Neutrophil (primary cell): ENCODE data around the gene PANK3.
"Not testable (repeated sequence)": the region's sequence is repeated elsewhere in the genome, so short reads cannot be mapped to it uniquely, and the experiment has no call there.

Source experiments
- H3K27ac ChIP-seq: fragments of 200-600 bp; sonication (generic); 2 replicates; pipeline ENCODE4 v1.5.1; 2016; ENCODE audit warnings: mild to moderate bottlenecking, moderate library complexity
- H3K27me3 ChIP-seq: fragments of 200-600 bp; sonication (generic); 2 replicates; pipeline ENCODE4 v1.6.0; 2016; ENCODE audit warnings: mild to moderate bottlenecking
- H3K36me3 ChIP-seq: fragments of 200-600 bp; sonication (generic); 2 replicates; pipeline ENCODE4 v1.5.1; 2017
- H3K4me1 ChIP-seq, 2 experiments: fragments of 200-600 bp in 1 of 2; sonication (generic) in 1 of 2; 1 replicate in 1 of 2; 2 replicates in 1 of 2; pipeline versions ENCODE4 v1.5.1 to v1.6.1; 2013 to 2016; ENCODE audit warnings: low read depth in 1 of 2, low read length in 1 of 2, mild to moderate bottlenecking in 1 of 2, moderate library complexity in 1 of 2; ENCODE audit not compliant: control insufficient read depth in 1 of 2, insufficient read depth in 1 of 2
- H3K4me3 ChIP-seq, 2 experiments: fragments of 200-600 bp in 1 of 2; sonication (generic) in 1 of 2; 1 replicate in 1 of 2; 2 replicates in 1 of 2; pipeline ENCODE4 v1.5.1; 2013 to 2016; ENCODE audit warnings: low read depth in 1 of 2, low read length in 1 of 2, mild to moderate bottlenecking in 1 of 2, moderate library complexity in 1 of 2
- H3K9me3 ChIP-seq: fragments of 200-600 bp; sonication (generic); 2 replicates; pipeline ENCODE4 v1.5.1; 2016
- TF ChIP-seq, protein P1 (sequence below): fragments of 200-600 bp; sonication (generic); IDR thresholded peaks from 2 replicates; pipeline ENCODE4 v1.5.1; 2016; ENCODE audit warnings: antibody characterized with exemption

The PANK3 gene

DNA sequence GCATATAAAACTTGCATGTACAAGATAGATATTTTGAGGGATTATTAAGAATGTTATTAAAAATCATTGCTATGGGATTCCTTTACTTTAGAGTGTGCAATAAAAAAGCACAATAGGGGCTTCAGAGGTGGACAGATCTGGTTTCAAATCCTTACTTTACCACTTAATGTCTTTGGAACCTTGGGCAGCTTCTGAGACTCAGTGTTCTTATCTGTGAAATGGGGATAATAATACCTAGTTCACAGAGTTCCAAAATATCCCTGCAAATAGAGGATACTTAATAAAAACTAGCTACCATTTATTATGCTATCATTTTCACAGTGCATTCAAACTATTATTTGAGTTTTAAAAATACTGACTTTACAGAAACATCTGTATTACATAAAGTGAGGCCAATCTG lies 23.3 kb upstream of the PANK3 start:
- Histone ChIP-seq H3K36me3 (no peaks in the 10 kb centered on the region), H3K27me3 (no peaks in the 10 kb centered on the region), H3K27ac (no peak overlapping the region), H3K4me1 (no peaks in the 10 kb centered on the region), H3K4me3 (no peak overlapping the region), H3K9me3 (no peaks in the 10 kb centered on the region)
- TF ChIP-seq, protein P1, sequence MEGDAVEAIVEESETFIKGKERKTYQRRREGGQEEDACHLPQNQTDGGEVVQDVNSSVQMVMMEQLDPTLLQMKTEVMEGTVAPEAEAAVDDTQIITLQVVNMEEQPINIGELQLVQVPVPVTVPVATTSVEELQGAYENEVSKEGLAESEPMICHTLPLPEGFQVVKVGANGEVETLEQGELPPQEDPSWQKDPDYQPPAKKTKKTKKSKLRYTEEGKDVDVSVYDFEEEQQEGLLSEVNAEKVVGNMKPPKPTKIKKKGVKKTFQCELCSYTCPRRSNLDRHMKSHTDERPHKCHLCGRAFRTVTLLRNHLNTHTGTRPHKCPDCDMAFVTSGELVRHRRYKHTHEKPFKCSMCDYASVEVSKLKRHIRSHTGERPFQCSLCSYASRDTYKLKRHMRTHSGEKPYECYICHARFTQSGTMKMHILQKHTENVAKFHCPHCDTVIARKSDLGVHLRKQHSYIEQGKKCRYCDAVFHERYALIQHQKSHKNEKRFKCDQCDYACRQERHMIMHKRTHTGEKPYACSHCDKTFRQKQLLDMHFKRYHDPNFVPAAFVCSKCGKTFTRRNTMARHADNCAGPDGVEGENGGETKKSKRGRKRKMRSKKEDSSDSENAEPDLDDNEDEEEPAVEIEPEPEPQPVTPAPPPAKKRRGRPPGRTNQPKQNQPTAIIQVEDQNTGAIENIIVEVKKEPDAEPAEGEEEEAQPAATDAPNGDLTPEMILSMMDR = no peak

DNA sequence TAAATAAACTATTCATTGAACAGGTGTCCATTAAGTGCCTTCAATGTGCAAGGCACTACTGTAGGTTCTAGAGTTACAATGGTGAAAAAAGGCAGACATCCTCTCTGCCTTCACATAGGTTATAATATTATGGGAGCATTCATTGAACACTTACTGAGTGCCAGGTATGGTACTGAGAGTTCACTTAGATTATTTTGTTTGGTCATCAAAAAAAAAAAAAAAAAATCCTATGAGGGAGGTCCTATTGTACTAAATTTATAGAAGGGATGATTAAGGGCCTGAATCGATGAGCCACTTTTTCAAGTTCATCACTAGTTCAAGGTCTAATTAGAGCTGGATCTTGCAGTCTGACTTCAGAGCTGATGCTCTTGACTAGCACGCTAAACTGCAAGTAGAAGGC lies 22.8 kb upstream of the PANK3 start:
- no peaks in the 10 kb centered on the region for H3K27me3 ChIP-seq
- no peaks in the 10 kb centered on the region for H3K4me1 ChIP-seq
- H3K27ac ChIP-seq = no peak overlapping the region
- no peaks in the 10 kb centered on the region for H3K36me3 ChIP-seq
- H3K4me3 ChIP-seq = no peak overlapping the region
- H3K9me3 ChIP-seq = no peaks in the 10 kb centered on the region
- TF ChIP-seq, protein P1 = no peak

DNA sequence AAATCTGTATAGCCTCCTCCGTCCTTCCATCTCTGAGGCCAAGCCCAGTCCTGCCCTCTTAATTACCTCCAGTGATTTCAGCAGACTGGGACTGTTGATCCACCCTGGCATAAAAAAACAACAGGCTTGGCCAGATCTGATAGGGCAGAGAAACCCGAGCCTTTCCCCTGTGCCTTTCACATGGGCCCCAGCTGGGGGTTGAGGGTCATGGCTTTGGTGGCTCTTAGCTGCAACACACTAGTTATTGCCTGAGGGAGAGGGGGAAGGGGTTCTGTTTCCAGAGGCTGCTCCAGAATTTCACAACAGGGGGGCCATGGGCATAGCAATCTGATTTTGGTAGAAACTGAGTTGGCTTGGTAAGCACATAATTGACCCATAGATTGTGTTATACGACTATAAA lies 21.2 kb upstream of the PANK3 start:
- Histone ChIP-seq H3K36me3 (no peaks in the 10 kb centered on the region), H3K9me3 (no peaks in the 10 kb centered on the region), H3K4me1 (no peaks in the 10 kb centered on the region), H3K27me3 (peaks cover 5% of the 10 kb centered on the region), H3K27ac (no peak overlapping the region), H3K4me3 (no peak overlapping the region)
- TF ChIP-seq, protein P1 = no peak

DNA sequence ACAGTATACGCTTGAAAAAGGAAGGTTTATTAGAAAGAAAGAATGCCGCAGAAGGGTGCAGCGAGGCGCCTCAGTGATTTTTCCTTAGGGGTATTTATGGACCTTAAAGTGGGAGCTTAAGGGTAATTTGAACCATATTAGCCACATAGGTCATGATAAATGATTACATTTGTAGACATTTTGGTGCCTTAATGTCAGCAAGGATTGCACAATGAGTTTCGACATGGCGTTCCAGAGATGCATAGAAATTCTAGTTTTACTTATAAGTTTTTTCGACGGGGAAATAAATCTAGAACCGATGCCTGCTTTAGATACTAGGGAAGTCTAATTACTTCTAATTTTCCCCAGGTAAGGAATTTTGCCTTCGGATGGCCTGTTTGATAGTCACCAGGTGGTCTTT lies 20.7 kb upstream of the PANK3 start:
- H3K27me3 ChIP-seq = peaks cover 5% of the 10 kb centered on the region
- no peaks in the 10 kb centered on the region for H3K9me3 ChIP-seq
- H3K4me1 ChIP-seq = no peaks in the 10 kb centered on the region
- H3K4me3 ChIP-seq = no peak overlapping the region
- no peak overlapping the region for H3K27ac ChIP-seq
- TF ChIP-seq, protein P1 = no peak
- H3K36me3 ChIP-seq = no peaks in the 10 kb centered on the region

DNA sequence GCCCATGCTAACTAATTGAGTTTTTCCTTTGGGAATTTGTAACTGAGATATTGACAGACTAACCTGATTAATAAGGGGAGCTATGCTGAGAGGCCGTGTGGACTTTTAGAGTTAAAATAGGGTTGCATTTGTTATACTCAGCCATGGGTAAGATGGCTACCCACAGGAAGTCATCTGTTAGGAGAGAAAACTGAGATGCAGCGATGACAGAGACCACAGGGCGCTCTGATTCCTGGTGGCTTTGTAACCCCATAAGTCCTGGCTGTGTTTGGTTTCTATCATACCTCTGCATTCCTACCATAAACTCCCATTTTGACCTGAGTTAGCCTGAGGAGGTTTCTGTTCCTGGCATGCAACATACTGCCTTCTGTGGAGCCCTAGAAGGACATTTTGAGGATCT lies 19.5 kb upstream of the PANK3 start:
- Histone ChIP-seq H3K9me3 (no peaks in the 10 kb centered on the region), H3K4me3 (no peak overlapping the region), H3K27me3 (peaks cover 5% of the 10 kb centered on the region), H3K4me1 (no peaks in the 10 kb centered on the region), H3K27ac (no peak overlapping the region), H3K36me3 (no peaks in the 10 kb centered on the region)
- TF ChIP-seq, protein P1 = no peak

DNA sequence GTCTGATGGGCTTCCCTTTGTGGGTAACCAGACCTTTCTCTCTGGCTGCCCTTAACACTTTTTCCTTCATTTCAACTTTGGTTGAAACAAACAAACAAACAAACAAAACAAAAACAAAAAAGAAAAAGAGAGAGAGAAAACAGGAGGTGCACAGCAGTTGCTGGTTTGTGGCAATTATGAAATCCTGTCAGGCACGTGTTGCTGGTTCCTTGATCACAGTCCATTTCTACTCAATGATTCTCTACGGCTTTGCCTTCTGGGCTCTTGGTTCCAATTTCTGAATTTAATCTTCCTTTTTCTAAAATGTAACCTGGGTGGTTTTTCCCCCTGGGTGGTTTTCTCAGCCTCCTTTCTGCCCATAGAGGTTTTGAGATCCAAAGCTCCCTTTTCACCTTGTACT lies 17.8 kb upstream of the PANK3 start:
- no peaks in the 10 kb centered on the region for H3K36me3 ChIP-seq
- no peaks in the 10 kb centered on the region for H3K9me3 ChIP-seq
- TF ChIP-seq, protein P1 = no peak
- no peaks in the 10 kb centered on the region for H3K4me1 ChIP-seq
- H3K27ac ChIP-seq = no peak overlapping the region
- H3K27me3 ChIP-seq = peaks cover 5% of the 10 kb centered on the region
- H3K4me3 ChIP-seq = no peak overlapping the region

DNA sequence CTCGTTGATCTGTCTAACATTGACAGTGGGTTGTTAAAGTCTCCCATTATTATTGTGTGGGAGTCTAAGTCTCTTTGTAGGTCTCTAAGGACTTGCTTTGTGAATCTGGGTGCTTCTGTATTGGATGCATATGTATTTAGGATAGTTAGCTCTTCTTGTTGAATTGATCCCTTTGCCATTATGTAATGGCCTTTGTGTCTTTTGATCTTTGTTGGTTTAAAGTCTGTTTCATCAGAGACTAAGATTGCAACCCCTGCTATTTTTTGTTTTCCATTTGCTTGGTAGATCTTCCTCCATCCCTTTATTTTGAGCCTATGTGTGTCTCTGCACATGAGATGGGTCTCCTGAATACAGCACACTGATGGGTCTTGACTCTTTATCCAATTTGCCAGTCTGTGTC lies 17.0 kb upstream of the PANK3 start:
- not testable (repeated sequence) for H3K36me3 ChIP-seq, H3K9me3 ChIP-seq, H3K4me3 ChIP-seq, H3K27me3 ChIP-seq, H3K27ac ChIP-seq, H3K4me1 ChIP-seq
